Activated T-cell treated with anti-CD3 and anti-CD28 coated beads for 1 hour (primary cell): ENCODE results near the gene STK4.

Experiments used
- DNase-seq: peaks from one replicate; pipeline ENCODE4 v3.0.0-alpha.2; 2020; ENCODE audit warnings: low read depth

Gene STK4

DNA sequence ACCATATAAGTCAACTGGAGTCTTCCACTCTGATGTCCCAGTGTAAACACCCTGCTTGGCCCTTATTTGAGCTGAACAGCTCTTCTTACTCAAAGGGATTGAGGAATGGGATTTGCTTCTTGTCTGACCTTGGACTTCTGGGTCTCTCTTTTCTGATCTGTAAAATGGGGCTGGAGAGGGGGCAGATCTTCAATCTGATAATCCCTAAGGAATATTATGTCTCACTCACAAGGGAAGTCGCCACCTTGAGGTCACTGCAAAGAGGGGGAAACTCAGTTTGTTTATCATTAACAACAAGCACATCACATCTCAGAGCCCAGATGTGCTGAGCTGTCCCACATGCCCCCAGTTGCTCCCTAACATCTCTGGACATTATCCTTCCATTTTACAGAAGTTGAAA, 119.6 kb downstream of the STK4 start:
- no peak for DNase-seq

DNA sequence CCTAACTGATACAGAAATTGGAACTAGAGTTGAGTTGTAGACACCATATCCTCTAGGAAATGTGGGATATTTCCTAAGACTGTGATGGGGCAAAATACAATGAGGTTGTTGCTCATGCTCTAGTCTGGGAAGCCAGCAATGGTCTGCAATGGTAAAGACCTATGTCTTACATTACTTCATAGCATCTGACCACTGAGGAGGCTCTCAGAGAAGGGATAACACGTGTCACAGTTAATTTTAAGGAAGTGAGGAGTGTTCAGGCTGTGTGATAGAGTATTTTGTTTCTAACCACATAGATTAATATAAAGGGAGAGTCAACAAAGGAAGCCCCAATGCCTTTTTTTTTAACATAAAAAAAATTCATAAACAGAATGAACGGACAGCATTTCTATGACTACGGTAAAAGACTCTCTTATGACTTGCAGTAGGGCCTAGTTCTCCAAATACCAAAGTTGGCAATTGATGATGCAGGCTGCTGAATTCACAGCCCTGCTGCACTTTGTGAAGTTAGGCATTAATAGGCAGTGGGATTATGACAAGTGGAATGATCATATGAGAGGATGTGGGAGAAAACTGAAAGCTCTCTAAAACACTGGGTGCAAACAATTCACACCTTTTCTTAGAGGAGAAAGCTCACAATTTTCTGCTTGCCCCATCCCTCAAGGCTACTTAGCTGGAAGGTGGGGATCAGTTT, 120.9 kb downstream of the STK4 start:
- DNase-seq, result no peak

DNA sequence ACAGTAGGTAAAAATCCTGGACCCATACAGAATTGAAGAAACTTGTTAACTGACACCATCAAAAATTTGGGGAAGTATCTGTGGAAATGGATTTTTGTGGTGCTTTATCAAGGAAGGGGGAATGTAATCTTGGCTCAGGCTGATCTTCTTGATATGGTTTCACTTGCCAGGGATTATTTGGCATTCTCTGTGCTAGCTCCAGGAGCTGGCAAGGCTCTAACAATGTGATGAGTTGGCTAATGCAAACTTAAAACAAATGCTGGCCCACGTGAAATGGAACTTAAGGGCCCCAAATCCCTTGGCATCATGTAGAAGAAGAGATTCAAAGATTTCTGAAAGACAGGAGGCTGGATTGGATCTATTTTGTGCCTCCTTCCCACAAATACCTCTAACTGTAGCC, 121.5 kb downstream of the STK4 start:
- DNase-seq, result no peak

DNA sequence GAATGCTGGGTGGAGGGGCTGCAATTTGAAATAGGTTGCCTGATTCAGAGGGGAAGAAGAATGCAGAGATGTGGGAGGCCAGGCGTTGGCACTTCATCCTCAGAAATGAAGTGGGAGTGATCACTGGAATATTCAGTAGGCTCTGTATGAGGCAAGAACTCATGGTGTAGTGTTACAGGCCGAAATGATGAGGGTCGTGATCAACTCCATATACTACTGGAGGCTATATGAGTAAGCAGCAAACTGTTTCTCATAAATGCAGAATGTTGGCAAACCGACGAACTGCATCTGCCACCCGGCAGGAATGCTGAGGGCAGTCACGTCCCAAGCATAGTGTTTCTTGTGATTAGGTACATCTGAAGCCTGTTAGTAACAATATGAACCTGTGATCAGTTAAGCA, 121.9 kb downstream of the STK4 start:
- DNase-seq, result no peak

DNA sequence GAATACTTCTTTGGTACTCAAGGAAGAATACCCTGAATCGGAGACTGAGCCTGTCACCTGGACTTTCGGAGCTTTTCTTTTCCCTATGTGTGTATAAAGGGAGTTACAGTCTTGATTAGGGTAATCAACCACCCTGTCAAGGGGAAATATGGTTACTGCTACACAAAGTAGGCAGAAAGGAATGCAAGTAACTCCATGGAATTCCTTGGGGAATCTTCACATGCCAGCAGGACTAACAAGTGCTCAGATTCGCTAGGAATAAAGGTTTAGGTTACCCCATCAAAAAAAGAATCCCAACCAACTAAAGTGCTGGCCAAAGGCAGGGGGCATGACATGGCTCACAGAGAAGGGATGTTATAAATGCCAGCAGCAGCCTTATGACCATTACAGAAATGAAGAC, 124.2 kb downstream of the STK4 start:
- no peak for DNase-seq

DNA sequence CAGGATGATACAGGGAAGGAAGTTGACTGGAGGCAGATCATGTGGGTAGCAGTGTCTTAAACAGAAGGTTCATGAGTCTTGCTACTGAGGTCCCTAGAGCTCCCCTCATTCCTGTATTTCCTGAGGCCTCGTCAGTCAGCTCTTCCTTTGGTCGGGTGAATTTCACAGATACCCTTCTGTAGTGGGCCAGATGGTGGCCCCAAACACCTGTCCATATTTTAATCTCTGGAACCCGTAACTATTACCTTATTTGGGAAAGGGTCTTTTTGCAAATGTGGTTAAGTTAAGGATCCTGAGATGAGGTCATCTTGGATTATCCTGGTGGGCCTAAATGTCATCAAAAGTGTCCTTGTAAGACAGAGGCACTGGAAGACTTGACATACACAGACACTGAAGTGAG, 125.1 kb downstream of the STK4 start:
- no peak for DNase-seq

DNA sequence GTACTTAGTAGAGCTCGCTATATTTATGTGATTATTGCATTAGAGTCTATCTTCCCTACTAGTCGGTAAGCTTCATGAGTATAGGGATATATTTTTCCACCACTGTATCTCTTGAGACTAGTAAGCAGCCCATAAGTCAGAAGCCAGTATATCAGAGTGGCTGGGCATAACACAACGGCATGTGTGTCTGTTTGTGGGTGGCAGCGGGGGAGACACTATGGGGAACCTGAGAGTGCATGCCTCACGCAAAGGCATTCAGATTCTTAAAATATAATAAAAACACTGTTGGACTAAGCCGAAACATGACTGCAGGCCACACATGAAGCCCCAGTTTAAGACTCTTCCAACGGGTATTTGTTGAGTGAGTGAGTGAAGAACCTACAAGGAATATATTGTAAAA, 126.6 kb downstream of the STK4 start:
- no peak for DNase-seq

DNA sequence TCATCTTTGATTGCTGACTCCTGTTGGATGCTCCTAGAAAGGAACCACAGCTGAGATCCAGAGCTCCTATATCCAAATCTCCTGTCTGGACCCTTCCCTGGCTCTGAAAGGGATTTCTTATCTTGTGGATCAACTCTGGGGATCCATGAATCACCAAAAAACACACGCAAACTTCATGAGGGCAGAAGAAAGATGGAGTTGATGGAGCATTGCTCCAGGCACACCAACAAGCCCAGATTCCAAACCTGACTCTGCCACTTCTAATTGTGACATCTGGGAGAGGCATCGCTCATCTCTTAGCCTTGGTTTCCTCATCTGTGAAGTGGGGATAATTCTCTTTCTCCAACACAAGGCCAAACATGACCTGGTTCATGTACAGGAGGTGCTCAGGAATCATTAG, 127.9 kb downstream of the STK4 start:
- DNase-seq, result no peak

DNA sequence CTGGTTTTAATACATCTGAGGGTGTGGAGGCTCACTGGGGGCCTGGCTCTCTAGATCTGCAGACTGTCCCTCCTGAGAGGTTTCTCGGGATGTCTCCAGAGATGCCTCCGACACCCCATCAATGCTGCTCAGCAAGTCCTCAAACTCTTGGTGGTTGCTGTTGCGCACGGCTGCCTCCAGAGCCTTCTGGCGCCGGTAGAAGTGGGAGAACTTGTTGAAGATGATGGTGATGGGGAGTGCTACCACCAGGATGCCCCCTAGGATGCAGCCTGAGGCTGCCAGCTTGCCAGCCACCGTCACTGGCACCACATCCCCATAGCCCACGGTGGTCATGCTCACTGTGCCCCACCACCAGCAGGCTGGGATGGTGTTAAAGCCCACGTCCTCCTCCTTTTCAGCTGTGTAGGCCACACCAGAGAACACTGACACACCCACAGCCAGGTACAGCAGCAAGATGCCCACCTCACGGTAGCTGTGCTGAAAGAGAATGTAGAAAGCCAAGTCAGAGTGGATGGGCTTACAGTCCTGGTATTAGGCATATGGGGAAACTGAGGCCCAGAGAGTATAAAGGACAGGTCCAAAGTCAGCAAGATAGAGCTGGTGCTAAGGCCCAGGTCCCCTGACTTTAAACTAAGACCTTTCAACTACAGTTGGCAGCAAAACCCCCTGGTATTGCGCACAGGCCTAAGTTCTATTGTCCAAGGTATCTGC, 128.7 kb downstream of the STK4 start:
- no peak for DNase-seq

DNA sequence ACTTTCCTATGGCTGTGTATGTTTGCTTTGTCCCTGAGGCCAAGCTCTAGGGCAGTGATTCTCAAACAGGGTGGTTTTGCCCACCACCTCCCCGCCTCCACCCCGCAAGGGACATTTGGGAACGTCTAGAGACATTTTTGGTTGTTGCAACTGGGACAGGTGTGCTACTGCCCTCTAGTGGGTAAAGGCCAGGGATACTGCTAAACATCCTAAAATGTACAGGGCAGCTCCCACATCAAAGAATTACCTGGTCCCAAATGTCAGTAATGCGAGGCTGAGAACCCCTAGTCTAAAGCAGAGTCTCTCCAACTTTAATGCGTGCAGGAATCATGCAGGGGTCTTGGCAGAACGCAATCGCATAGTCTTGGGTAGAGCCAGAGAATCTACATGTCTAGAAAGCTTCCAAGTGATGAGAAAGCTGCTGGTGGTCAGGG, 129.5 kb downstream of the STK4 start:
- peak; percentile 27 for DNase-seq

DNA sequence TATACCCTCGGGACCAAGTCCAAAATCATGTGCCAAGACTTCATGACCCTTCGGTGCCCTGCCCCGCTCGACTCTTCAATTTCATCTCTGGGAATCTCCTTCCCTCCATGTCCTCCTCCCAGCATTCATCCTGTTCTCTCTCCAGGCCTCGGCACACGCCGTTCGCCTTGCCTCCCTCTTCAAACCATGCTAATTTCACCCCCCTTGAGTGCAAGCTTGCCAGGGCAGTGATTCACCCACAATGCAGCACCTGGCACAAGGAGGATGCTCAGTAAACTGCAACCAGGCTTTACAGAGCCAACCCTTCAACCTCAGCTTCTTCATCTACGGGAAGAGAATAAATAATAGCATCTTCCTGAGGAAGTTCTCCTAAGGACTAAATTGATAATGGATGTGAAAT, 130.5 kb downstream of the STK4 start:
- DNase-seq, result no peak

DNA sequence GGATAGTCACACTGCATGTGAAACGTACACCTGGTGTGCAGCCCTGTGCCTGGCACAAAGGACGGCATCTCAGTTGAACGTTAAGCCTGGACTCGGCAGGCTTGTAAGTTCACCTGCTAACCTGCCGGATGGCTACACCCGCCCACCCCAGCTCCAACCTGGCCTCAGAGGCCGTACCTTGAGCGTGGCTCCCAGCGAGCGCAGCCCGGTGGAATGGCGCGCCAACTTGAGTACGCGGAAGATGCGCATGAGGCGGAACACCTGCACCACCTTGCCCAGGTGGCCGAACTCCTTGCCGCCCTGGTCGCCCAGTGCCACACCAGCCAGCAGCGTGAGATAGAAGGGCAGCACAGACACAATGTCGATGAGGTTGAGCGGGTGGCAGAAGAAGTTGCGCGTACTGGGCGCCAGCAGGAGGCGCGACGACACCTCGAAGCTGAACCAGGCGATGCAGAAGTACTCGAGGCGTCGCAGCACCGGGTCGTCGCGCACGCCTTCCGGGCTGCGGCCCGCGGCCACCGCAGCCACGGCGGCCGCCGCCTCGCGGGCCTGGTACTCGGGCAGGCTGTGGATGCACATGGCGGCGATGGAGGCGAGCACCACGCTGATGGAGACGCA, 131.3 kb downstream of the STK4 start:
- DNase-seq, result no peak

DNA sequence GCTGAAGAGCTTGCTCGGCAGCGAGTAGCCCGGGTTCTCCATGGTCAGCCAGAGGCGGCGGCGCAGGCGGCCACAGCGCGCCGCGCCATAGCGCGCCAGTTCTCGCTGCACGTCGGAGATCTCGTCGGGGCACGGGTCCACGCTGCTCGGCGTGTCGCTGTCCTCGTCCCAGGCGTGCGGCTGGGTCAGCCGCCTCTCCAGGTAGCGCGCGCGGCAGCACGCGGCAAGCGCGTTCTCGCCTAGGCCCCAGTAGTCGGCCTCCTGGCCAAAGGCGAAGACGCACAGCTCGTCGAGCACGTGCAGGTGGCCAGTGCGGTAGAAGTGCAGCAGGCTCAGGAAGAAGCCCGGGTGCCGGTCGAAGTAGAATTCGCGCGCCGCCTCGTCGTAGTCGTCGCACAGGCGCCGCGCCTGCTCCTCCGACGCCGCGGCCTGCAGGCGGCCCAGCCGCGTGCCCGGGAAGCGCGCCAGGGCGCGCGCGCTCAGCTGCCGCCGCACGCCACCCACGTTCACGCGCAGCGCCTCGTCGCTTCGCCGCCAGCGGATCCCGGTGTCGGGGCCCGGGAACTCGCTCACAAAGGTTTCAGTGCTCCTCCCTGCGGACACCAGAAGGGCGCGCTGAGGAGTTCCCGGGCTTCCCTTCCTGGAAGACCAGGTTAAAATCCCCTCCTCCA, 131.9 kb downstream of the STK4 start:
- no peak for DNase-seq

DNA sequence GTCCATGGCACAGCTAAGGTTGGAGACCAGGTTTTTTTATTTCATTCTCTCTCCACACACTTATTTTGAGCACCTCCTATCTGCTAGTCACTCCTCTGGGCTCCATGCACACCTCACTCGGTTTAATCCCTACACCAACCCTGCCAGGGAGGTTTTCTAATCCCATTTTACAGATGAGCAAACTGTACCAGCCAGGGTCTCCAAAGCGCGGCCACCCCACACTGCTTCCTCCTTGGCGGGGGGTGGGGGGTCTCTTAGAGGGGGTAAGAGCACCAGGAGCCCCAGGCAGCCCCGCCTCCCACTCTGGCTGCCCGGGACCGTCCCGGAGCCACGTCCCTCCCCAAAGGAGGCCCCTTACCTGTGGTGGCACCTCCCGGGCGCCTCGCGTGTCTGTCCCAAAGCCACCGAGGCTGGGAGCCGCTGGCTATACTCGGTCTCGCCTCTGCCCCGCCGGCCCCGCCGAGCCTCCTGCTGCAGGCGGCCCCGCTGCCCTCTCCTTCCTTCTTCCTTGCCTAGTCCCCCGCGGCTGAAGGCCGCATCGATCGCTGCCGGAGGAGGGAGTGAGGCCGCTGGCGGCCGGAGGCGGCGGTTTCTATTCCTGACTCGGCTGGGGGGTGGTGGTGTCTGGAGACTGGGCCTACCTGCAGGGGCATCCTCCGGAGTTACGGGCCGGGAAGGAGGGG, 134.4 kb downstream of the STK4 start, which contains the start of gene KCNS1:
KCNS1 (minus strand) TSS at position 565 of the 683 bp plus-strand sequence. CDS start 1,891 bp downstream, outside the sequence.
- no peak for DNase-seq

DNA sequence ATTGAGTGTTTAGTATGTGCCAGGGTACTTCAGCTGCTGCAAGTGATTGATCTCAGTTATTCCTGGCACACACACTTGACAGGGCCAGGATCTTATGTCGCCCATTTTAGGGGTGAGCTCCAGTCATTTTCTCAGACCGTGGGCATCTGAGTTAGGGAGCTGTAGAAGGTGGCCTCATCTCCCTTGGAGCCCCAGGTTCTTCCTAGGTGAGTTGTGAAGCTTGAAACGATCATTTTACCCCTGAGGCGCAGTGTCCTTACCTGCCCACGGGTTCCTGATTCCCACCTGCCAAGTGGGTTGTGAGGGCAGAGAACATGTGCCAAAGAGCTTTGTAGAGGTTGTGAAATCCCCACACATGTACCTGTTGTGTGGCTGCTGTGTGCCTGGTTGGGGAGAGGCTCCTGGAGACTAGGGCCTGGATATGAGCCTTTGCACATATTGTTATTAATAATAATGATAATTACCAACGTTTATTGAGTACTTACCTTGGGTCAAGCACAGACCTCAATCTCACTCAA, 135.1 kb downstream of the STK4 start:
- DNase-seq, result no peak

DNA sequence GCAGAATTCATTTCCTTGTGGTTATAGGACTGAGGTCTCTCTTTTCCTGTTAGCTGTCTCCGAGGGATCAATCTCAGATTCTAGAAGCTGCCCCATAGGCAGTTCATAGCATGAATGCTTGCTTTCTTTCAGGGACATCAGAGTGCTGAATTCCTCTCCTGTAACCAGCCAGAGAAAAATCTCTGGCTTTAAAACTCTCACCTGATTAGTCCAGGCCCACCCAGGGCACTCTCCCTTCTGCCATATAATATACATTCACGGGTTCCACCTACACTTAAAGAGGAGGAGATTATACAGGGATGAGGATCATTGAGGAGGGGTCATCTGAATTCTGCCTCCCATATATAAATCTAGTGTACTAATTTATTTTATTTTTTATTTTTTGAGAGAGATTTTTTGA, 136.8 kb downstream of the STK4 start:
- DNase-seq, result no peak

DNA sequence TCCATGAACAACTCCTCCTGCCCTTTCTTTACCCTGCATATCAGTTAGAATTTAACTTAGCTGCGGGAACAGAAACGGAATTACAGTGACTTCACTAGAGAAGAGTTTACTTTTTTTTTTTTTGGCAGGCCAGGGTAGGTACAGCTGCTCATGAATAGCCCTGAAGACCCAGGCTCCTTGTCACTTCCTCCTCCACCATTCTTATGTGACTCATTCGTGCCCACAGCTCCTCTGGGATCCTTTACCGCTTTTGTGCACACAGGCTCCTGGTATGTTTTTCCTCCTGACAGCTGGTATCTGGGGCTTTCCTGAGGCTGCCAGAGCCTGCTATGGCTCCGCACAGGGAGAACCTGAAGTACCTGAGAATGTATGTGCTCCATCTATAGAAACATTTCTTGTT, 138.5 kb downstream of the STK4 start:
- DNase-seq, result no peak

DNA sequence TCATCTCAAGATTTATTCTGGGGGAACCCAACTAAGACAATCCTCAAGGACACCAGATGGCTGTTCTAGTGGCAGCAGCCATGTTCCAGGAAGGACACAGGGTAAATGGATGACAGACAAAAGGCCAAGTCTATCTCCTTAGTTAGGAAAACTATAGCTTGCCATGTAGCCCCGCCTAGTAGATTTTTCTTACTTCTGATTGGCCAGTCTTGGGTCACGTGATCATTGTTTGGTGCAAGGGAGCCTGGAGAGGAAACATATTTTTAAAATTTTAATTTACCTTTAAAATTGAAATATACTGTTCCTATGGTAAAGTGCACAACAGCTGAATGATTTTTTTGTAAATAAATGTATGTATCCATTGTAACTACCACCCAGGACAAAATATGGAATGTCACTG, 139.0 kb downstream of the STK4 start:
- DNase-seq, result no peak

DNA sequence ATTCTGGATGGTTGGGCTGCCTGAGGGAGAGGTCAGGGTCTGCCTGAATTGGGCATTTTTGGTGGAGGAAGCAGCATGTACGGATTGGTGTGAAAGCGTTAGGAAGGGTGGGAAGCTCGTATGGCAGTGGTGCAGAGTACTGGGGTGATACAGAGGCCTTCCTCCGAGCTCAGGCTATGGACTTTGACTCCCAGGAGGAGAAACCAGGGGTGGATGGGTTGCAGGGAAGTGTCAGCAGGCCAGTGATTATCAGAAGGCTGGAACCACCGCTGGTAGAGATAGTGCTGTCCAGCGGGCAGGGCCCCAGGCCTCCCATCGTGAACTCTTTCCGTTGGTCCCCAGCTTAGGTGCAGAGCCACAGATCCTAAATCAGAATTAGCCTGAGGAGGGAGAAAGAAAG, 143.3 kb downstream of the STK4 start:
- DNase-seq, result no peak

DNA sequence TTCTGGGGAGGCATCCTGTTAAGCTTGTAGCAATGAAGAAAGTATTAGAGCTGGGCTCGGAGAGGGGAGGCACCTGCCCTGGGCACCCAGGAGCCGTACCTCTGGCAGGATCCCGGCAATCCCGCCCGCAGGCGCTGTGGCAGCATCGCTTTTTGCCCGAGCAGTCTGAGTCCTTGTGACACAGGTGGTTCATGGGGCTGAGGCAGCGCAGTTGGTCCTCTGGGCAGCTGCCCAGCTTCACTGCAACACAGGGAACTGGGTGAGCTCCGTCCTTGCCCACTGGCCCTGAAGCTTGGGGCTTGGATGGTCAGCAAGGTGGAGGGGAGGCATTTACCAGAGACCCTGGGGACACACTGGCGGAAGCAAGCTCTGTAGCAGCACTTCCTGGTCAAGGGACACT, 144.0 kb downstream of the STK4 start:
- DNase-seq, result no peak

DNA sequence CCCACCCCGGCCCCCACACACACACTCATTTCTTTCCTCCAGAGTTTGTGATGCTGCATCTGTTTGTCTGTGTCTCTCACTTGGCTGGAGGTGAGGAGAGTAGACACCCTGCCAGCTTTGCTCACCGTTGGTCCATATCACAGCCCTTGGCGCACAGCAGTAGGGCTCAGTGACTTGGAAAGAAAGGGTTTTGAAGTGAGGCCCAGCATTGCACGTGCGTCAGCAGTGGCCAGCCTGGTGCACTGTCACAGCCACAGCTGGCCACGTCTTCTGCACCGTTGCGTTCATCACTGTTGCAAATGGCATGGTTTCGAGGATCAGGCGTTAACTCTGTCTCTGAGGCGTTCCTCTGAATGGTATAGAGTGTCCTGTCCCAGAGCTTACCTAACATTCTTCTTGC, 145.0 kb downstream of the STK4 start:
- DNase-seq, result no peak
